DMS153 (cell line): Measurements from ENCODE around the gene SOAT1.
"Not testable (repeated sequence)": the region's sequence is repeated elsewhere in the genome, so short reads cannot be mapped to it uniquely, and the experiment has no call there.

Source experiments
- DNase-seq: peaks from one replicate; lab custom pipeline; 2025; lab: John Stamatoyannopoulos, UW

The SOAT1 gene

GRCh38 chr1:179353546-179353945, 59.9 kb downstream of the SOAT1 start:
- DNase-seq = no peak

- DNase-seq = not testable (repeated sequence)
These were observed 68.0 kb downstream of the SOAT1 start for GRCh38 chr1:179361631-179362030.

GRCh38 chr1:179365342-179366092, 71.9 kb downstream of the SOAT1 start, which contains the start of gene AXDND1:
Gene AXDND1 (plus strand): TSS chr1:179365971. CDS start chr1:179366510, 539 bp downstream.
- DNase-seq = peak; percentile 63

- DNase-seq = no peak
These were observed 72.7 kb downstream of the SOAT1 start for GRCh38 chr1:179366093-179366800.

GRCh38 chr1:179369751-179370341, 76.2 kb downstream of the SOAT1 start:
- peak; percentile 66 for DNase-seq

GRCh38 chr1:179372160-179372559, 78.6 kb downstream of the SOAT1 start:
- DNase-seq = no peak

GRCh38 chr1:179376223-179376622, 82.6 kb downstream of the SOAT1 start:
- no peak for DNase-seq

GRCh38 chr1:179380299-179380698, 86.7 kb downstream of the SOAT1 start:
- no peak for DNase-seq

- DNase-seq = no peak
These were observed 90.4 kb downstream of the SOAT1 start for GRCh38 chr1:179384027-179384426.

- DNase-seq = no peak
These were observed 91.9 kb downstream of the SOAT1 start for GRCh38 chr1:179385510-179385909.

- DNase-seq = no peak
These were observed 100.1 kb downstream of the SOAT1 start for GRCh38 chr1:179393721-179394120.

GRCh38 chr1:179399399-179399798, 105.8 kb downstream of the SOAT1 start:
- DNase-seq = not testable (repeated sequence)
